Muscle of arm (tissue), 12 donors: ENCODE measurements around the gene CPXM2. TPM values are rescaled to one million over a fixed set of nuclear protein-coding genes. Genes with fewer than 3 reads are reported as not detected.

Source experiments
- DNase-seq: peaks from one replicate; pipeline ENCODE4 v3.0.0-alpha.2; 2013
- polyA plus RNA-seq, 12 donors: library from polyadenylated mRNA; unstranded; fragments of 120-200 nt; gene quantifications; one replicate each; pipeline ENCODE4 v1.2.1, GENCODE V29; 2013; ENCODE audit not compliant: insufficient read length in 12 of 12

The CPXM2 gene
- polyA plus RNA-seq, 12 donors, result 0.36 to 33.8 (median 2.2) TPM; not detected in 2

- no peak for DNase-seq
Observed at GRCh38 chr10:123800821-123801220, 90.8 kb downstream of the CPXM2 start.

GRCh38 chr10:123800289-123800688, 91.3 kb downstream of the CPXM2 start:
- DNase-seq, result no peak

- DNase-seq, result no peak
Observed at GRCh38 chr10:123798856-123799255, 92.8 kb downstream of the CPXM2 start.

- no peak for DNase-seq
Observed at GRCh38 chr10:123797813-123798212, 93.8 kb downstream of the CPXM2 start.

GRCh38 chr10:123796736-123797135, 94.9 kb downstream of the CPXM2 start:
- DNase-seq, result no peak

- no peak for DNase-seq
Observed at GRCh38 chr10:123795846-123796590, 95.6 kb downstream of the CPXM2 start.

GRCh38 chr10:123795196-123795780, 96.3 kb downstream of the CPXM2 start:
- DNase-seq, result no peak

- DNase-seq, result no peak
Observed at GRCh38 chr10:123792248-123792978, 99.2 kb downstream of the CPXM2 start.

- DNase-seq, result no peak
Observed at GRCh38 chr10:123790132-123790885, 101.3 kb downstream of the CPXM2 start.

GRCh38 chr10:123788981-123789380, 102.6 kb downstream of the CPXM2 start:
- no peak for DNase-seq

GRCh38 chr10:123787566-123787965, 104.0 kb downstream of the CPXM2 start:
- no peak for DNase-seq

GRCh38 chr10:123786896-123787295, 104.7 kb downstream of the CPXM2 start:
- DNase-seq, result no peak

GRCh38 chr10:123786306-123786705, 105.3 kb downstream of the CPXM2 start:
- DNase-seq, result no peak

- no peak for DNase-seq
Observed at GRCh38 chr10:123784646-123785045, 107.0 kb downstream of the CPXM2 start.

GRCh38 chr10:123784216-123784615, 107.4 kb downstream of the CPXM2 start:
- DNase-seq, result no peak

GRCh38 chr10:123783296-123783695, 108.3 kb downstream of the CPXM2 start:
- DNase-seq, result no peak

GRCh38 chr10:123782549-123782948, 109.1 kb downstream of the CPXM2 start:
- no peak for DNase-seq

GRCh38 chr10:123781956-123782500, 109.6 kb downstream of the CPXM2 start:
- no peak for DNase-seq

GRCh38 chr10:123781324-123781900, 110.2 kb downstream of the CPXM2 start:
- no peak for DNase-seq

GRCh38 chr10:123778719-123779517, 112.7 kb downstream of the CPXM2 start:
- no peak for DNase-seq

GRCh38 chr10:123777881-123778280, 113.7 kb downstream of the CPXM2 start:
- no peak for DNase-seq
